ENCODE measurements around the gene COG5. TPM values are rescaled to one million over a fixed set of nuclear protein-coding genes. Genes with fewer than 3 reads are reported as not detected.

The COG5 gene
- total RNA-seq, 2 experiments from 2014 or later = 38.9 to 40.7 TPM

DNA sequence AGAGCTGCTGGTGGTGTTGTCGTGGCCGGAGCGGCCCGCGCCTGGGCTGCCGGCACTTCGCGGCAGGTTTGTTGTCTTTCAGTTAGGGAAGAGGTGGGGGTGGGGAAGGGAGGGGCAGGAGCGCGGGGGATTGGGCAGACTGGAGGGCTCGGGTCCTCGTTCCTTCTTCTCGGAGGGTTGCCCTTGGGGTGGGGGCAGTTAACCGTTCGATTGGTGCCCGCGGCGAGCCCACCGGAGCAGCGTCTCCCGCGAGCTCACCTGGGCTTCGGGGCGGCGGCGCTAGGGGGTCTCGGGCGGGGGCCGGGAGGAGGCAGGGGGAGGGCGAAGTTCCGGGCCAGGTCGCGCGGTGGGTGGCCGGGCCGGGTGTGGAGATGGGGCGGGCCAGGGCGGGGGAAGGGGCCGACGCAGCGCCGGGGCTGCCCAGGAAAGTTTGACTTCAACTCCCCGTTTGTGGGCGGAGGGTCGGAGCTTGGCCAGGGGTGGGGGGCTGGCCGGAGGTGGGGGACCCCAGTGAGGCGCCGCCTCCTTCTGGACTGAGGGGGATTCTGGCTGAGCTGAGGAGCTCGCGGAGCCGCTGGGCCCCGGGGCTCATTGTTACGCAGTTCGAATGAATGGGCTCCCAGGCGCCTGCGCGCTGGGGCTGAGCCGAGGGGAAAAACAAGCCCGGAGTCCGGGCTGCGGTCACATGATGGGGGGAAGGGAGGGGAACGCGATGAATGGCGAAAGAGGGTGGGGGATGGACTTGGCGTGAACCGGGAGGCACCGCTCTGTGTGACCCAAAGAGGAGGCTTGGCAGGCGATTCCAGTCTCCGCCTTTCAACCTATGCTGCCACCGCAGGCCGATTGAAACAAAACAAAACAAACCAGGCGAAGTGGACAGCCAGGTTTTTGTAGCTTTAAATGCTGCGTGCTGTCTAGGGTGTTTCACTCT lies 394.3 kb downstream of the COG5 start:
- H3K4me1 Mint-ChIP-seq (ENCODE audit: low read depth) = peaks cover 41% of the 10 kb centered on the region
- peak; percentile 96 for DNase-seq
- H3K9me3 Mint-ChIP-seq = no peaks in the 10 kb centered on the region
- intact Hi-C loops (cut with micrococcal nuclease) = loop anchor here (2.0 to 5.0 kb wide), 5 partner anchors 509 to 747 kb away; partner anchors contain the start of genes CCDC71L and DLD
- H3K4me3 Mint-ChIP-seq = peak overlapping the region; percentile 96
- H3K36me3 Mint-ChIP-seq = no peaks in the 10 kb centered on the region
- peaks cover 2% of the 10 kb centered on the region for H3K27me3 Mint-ChIP-seq
- H3K27ac Mint-ChIP-seq = peak overlapping the region; percentile 97
- CTCF ChIA-PET = interaction anchor here (1.0 to 4.5 kb wide), 5 partner anchors 20 to 706 kb away, joined by 3 to 36 read pairs (median 7); partner anchors contain the start of genes CBLL1 and CCDC71L
- POLR2A ChIA-PET = interaction anchor here (0.7 to 3.0 kb wide), 13 partner anchors 10 to 884 kb away, joined by 3 to 24 read pairs (median 4); partner anchors contain the start of genes CBLL1, COG5, DUS4L and NAMPT

DNA sequence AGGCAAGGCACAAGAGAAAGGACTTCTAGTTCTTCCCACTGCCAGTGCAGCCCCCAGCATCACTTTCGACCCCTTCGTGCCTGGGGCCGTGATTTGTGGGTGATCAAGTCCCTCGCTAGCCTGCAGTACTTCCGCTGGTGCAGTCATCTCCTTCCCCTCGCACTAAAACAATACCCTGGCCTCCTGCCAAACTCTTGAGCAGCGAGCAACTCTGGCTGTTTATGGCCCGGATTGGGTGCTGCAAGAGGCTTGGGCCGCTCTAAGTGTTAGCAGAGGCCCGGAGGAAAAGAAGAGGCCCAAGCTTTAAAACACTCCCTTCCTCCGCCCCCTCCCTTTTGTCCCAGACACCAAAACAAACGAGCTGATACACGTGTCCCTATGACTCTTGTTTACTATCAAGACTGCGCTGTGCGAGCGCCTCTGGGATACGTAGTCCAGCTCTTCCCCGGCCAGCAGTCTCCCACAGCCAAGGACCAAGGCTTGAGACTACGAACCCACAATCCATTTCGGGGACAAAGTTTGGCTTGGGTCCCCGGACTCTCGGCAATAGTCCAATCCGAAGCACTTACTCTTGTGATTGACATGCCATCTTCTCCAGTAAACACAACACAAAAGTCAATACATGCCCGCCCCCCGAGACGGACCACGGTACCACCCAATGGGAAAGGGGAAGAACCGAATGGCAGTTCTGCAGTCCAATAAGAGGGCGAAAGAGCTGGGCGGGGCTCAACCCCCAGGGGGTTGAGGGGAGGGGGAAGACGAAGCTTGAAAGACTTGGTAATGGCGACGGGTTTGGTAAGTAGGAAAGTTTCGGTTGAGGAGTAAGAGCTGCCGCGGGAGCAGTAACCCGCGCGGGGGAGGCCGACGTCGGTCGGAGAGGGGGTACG lies 395.2 kb downstream of the COG5 start, which contains the start of gene HBP1:
TSS of gene HBP1 (plus strand) at position 771 of the 887 bp plus-strand sequence. CDS start 10,891 bp downstream, outside the sequence.
- no peaks in the 10 kb centered on the region for H3K9me3 Mint-ChIP-seq
- H3K36me3 Mint-ChIP-seq = no peaks in the 10 kb centered on the region
- intact Hi-C loops (cut with micrococcal nuclease) = loop anchor here (1.0 to 5.0 kb wide), 15 partner anchors 12 to 1401 kb away; partner anchors contain the start of genes CCDC71L, COG5, DLD and DNAJB9
- ChIA-PET CTCF (interaction anchor here (0.6 to 4.5 kb wide), 7 partner anchors 12 to 575 kb away, joined by 3 to 36 read pairs (median 6); partner anchors contain the start of genes CBLL1 and CCDC71L), POLR2A (interaction anchor here (0.7 to 3.0 kb wide), 15 partner anchors 11 to 1363 kb away, joined by 3 to 24 read pairs (median 4); partner anchors contain the start of genes CBLL1, COG5, DUS4L and NAMPT)
- peaks cover 2% of the 10 kb centered on the region for H3K27me3 Mint-ChIP-seq
- H3K27ac Mint-ChIP-seq = peak within 1 kb of the TSS; percentile 97
- peak within 1 kb of the TSS; percentile 96 for H3K4me3 Mint-ChIP-seq
- peak; percentile 99 for DNase-seq
- H3K4me1 Mint-ChIP-seq (ENCODE audit: low read depth) = peaks cover 32% of the 10 kb centered on the region

DNA sequence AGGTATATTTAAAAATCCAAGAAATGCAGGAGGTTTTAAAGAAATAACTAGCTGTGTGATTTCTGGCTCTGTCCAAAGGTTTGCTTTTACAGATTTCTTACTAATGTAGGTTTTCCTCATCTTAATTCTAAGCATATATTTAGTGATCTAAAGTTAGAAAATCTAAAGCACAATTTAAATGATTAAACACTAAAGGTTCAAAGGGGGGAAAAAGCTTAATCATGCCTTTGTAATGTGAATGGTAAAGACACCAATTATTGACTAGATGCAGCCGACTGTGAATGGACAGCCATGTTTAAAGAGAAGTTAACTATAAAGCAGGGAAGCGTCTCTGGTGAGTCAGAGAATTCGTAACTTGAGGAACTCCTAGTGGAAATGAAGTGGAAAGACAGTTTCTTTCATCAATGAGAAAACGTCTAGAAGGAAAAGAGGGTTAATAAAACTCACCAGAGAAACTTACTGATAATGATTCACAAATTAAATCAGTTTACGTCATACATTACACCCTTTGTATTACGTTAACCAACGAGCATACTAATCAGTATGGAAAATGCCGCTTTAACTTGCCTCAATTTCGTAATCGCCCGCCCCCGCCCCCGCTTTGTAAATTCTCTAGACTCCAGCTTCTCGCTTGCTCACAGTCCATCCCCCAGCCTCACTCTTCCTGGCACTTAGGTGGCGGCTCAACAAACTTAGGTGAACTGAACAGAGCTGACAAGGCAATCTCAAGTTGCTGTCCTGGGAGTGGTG lies 396.1 kb downstream of the COG5 start:
- H3K4me1 Mint-ChIP-seq (ENCODE audit: low read depth) = peaks cover 24% of the 10 kb centered on the region
- peaks cover 2% of the 10 kb centered on the region for H3K27me3 Mint-ChIP-seq
- DNase-seq = peak; percentile 83
- no peaks in the 10 kb centered on the region for H3K9me3 Mint-ChIP-seq
- H3K27ac Mint-ChIP-seq = peak overlapping the region; percentile 97
- intact Hi-C loops (cut with micrococcal nuclease) = loop anchor here (1.0 to 5.0 kb wide), 16 partner anchors 13 to 1402 kb away; partner anchors contain the start of genes CCDC71L, COG5, DLD and DNAJB9
- H3K36me3 Mint-ChIP-seq = no peaks in the 10 kb centered on the region
- ChIA-PET POLR2A (interaction anchor here (0.7 to 3.0 kb wide), 9 partner anchors 12 to 1362 kb away, joined by 3 to 24 read pairs (median 5); partner anchors contain the start of genes CBLL1, NAMPT and PIK3CG), CTCF (interaction anchor here (0.8 to 4.5 kb wide), 9 partner anchors 10 to 576 kb away, joined by 3 to 36 read pairs (median 5); partner anchors contain the start of genes CBLL1 and CCDC71L)
- peak overlapping the region; percentile 96 for H3K4me3 Mint-ChIP-seq

DNA sequence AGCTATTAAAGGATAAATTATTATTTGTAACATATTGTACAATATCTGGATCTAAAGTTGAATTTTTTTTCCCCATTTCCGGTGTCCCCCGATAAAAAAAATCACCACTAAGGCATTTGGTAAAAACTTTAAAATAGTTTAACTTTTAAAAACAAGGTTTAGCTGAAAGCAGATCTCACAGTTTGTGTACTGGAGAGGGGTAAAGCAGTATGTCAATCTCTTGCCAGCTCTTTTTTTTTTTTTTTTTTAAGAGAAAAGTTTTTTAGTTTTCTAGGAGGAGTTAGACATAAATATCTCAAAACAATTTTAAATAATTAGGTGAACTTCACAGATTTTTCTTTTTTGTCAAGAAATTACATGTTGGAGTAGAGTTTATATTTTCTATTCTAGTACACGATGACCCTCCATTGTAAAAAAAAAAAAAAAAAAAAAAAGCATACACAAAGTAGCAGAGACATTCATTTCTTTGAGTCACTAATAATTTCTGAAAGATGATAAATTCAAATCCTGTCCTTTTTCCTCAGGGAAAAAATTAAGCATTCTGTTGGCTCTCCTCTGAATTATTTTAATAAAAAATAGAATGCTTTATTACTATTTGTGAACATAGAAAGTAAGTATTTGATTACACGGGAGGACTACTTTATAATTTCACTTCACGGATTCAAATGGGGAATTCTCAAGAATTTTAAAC lies 396.8 kb downstream of the COG5 start:
- Mint-ChIP-seq H3K4me3 (peak overlapping the region; percentile 96), H3K27me3 (peaks cover 2% of the 10 kb centered on the region), H3K4me1 (ENCODE audit: low read depth) (peaks cover 20% of the 10 kb centered on the region), H3K36me3 (no peaks in the 10 kb centered on the region), H3K27ac (peak overlapping the region; percentile 97), H3K9me3 (no peaks in the 10 kb centered on the region)
- CTCF ChIA-PET = interaction anchor here (0.9 to 4.5 kb wide), 6 partner anchors 10 to 376 kb away, joined by 3 to 36 read pairs (median 4); no protein-coding TSS in a partner anchor
- intact Hi-C loops (cut with micrococcal nuclease) = loop anchor here (1.0 to 5.0 kb wide), 3 partner anchors 17 to 745 kb away; no protein-coding TSS in a partner anchor
- no peak for DNase-seq
- POLR2A ChIA-PET = interaction anchor here (2.9 kb wide), 1 partner anchor 40 kb away, joined by 9 read pairs; no protein-coding TSS in a partner anchor

DNA sequence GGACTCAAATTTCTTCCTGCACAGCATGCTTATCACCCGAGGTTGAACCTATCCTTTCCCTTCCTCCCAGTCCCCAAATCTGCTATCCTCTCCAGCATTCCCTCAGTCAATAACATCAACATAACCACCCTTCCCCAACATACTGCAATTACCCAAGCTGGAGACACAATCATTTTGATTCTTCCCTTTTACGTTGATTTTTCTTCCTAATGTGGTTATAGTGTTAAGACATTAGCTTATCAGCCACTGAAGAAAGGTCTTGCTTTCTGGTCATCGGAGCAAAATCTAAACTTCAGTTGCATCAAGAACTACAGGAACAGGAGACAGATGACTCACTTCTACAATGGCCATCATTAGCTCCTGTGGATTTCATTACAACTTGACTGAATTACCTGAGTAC lies 398.4 kb downstream of the COG5 start:
- intact Hi-C loops (cut with micrococcal nuclease) = loop anchor here (5.0 kb wide), 2 partner anchors 652 to 743 kb away; no protein-coding TSS in a partner anchor
- Mint-ChIP-seq H3K4me1 (ENCODE audit: low read depth) (peaks cover 13% of the 10 kb centered on the region), H3K9me3 (no peaks in the 10 kb centered on the region), H3K27ac (no peak overlapping the region), H3K36me3 (no peaks in the 10 kb centered on the region), H3K27me3 (peaks cover 2% of the 10 kb centered on the region), H3K4me3 (no peak overlapping the region)
- CTCF ChIA-PET = interaction anchor here (1.2 to 4.5 kb wide), 4 partner anchors 13 to 17 kb away, joined by 3 to 36 read pairs (median 6); no protein-coding TSS in a partner anchor
- DNase-seq = no peak
- POLR2A ChIA-PET = no interaction called here

DNA sequence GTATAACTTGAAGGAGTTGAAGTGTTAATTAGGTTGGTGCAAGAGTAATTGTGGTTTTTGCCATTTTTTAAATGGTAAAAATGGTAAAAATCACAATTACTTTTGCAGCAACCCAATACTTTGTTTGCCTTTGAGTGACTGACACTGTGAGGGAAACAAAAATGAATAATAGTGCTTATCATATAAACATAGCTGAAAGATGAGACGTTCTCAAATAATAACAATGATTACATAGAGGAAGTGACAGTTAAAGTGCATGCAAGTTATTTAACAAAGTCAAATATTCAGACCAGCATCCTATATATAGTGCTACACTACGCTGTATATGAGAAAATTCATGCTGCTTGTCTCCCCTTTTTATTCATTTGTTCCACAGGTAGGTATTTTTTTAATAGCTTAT lies 399.6 kb downstream of the COG5 start:
- Mint-ChIP-seq H3K27ac (no peak overlapping the region), H3K27me3 (peaks cover 2% of the 10 kb centered on the region), H3K9me3 (no peaks in the 10 kb centered on the region), H3K4me3 (no peak overlapping the region), H3K4me1 (ENCODE audit: low read depth) (peaks cover 13% of the 10 kb centered on the region), H3K36me3 (no peaks in the 10 kb centered on the region)
- intact Hi-C loops (cut with micrococcal nuclease) = no loop called here
- CTCF ChIA-PET = interaction anchor here (1.2 to 1.7 kb wide), 3 partner anchors 14 to 371 kb away, joined by 3 to 7 read pairs (median 3); no protein-coding TSS in a partner anchor
- POLR2A ChIA-PET = no interaction called here
- DNase-seq = no peak

DNA sequence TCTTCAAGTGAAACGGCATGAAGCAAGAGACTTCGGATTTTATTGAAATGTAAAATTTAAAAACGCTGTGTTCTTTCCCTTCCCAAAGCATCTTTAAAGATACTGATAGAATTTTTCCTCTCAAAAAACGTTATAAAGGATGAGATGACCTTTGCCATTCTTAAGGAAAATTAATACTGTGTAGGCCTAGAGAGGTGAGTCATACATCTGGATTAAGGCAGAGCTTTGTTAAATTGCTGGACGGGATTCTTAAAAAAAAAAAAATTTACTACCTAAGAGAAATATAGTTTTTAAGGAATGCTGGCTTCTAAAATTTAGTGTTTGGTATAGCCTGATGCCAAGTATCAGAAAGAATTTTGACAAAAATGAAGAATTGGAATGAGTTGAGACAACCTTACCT lies 401.2 kb downstream of the COG5 start:
- POLR2A ChIA-PET = no interaction called here
- peaks cover 10% of the 10 kb centered on the region for H3K4me1 Mint-ChIP-seq (ENCODE audit: low read depth)
- H3K4me3 Mint-ChIP-seq = no peak overlapping the region
- intact Hi-C loops (cut with micrococcal nuclease) = no loop called here
- H3K36me3 Mint-ChIP-seq = no peaks in the 10 kb centered on the region
- peaks cover 2% of the 10 kb centered on the region for H3K27me3 Mint-ChIP-seq
- DNase-seq = no peak
- H3K27ac Mint-ChIP-seq = no peak overlapping the region
- CTCF ChIA-PET = interaction anchor here (1.6 kb wide), 1 partner anchor 15 kb away, joined by 5 read pairs; no protein-coding TSS in a partner anchor
- no peaks in the 10 kb centered on the region for H3K9me3 Mint-ChIP-seq

DNA sequence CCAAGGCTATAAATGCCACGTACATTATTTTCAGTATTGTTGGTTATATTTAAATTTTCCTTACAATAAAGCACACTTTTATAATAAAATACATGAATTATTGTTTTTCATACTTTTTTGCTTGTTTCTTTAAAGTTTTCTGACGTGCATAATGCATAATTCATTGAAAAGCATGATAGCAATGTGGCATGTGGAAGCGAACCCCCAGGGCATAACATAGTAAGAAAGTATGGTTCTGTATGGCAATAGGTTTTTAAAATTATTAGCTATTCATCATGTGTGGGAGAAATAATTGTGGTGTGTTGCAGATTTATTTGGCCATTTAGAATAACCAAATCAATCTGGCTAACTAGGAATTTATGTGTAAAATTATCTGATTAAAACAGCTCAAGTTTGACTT lies 402.3 kb downstream of the COG5 start:
- intact Hi-C loops (cut with micrococcal nuclease) = no loop called here
- Mint-ChIP-seq H3K4me3 (no peak overlapping the region), H3K27ac (no peak overlapping the region), H3K27me3 (peaks cover 2% of the 10 kb centered on the region), H3K9me3 (no peaks in the 10 kb centered on the region), H3K4me1 (ENCODE audit: low read depth) (peaks cover 4% of the 10 kb centered on the region), H3K36me3 (no peaks in the 10 kb centered on the region)
- CTCF ChIA-PET = interaction anchor here (0.6 to 1.6 kb wide), 4 partner anchors 11 to 369 kb away, joined by 3 to 5 read pairs (median 4); no protein-coding TSS in a partner anchor
- POLR2A ChIA-PET = no interaction called here
- no peak for DNase-seq

DNA sequence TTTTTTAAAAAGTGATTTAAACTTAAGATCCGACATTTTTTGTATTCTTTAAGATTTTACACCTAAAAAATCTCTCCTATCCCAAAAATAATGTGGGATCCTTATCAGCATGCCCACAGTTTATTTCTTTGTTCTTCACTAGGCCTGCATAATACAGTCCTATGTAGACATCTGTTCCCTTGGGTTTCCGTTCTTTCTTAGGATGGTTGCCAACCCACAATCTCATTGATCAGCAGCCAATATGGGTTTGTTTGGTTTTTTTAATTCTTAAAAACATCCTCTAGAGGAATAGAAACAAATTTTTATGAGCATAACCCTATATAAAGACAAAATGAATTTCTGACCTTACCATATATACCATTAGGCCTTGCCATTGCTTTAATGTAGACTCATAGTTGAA lies 403.3 kb downstream of the COG5 start:
- no peaks in the 10 kb centered on the region for H3K9me3 Mint-ChIP-seq
- H3K27me3 Mint-ChIP-seq = peaks cover 2% of the 10 kb centered on the region
- CTCF ChIA-PET = no interaction called here
- no peaks in the 10 kb centered on the region for H3K36me3 Mint-ChIP-seq
- H3K4me3 Mint-ChIP-seq = no peak overlapping the region
- no peak for DNase-seq
- POLR2A ChIA-PET = no interaction called here
- intact Hi-C loops (cut with micrococcal nuclease) = no loop called here
- no peak overlapping the region for H3K27ac Mint-ChIP-seq
- H3K4me1 Mint-ChIP-seq (ENCODE audit: low read depth) = no peaks in the 10 kb centered on the region

DNA sequence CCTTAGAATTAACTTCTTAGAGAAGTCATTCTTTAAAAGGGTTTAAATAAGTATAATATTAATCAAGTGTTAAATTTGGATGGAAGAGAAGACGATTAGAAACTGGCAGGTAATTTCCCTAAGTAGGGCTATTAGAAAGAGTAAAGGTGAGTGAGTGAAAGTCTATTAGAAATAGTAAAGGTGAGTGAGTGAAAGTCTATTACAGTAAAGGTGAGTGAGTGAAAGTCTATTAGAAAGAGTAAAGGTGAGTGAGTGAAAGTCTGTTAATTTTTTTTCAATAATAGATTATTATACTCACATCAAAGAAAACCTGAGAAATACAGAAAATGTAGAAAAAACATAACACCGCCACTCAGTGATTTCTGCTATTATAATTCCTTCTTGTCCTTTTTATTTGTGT lies 405.7 kb downstream of the COG5 start:
- no peak for DNase-seq
- H3K36me3 Mint-ChIP-seq = no peaks in the 10 kb centered on the region
- POLR2A ChIA-PET = no interaction called here
- intact Hi-C loops (cut with micrococcal nuclease) = no loop called here
- H3K27me3 Mint-ChIP-seq = no peaks in the 10 kb centered on the region
- no peak overlapping the region for H3K27ac Mint-ChIP-seq
- no peaks in the 10 kb centered on the region for H3K9me3 Mint-ChIP-seq
- H3K4me3 Mint-ChIP-seq = no peak overlapping the region
- no peaks in the 10 kb centered on the region for H3K4me1 Mint-ChIP-seq (ENCODE audit: low read depth)
- CTCF ChIA-PET = interaction anchor here (1.7 kb wide), 1 partner anchor 9 kb away, joined by 4 read pairs; no protein-coding TSS in a partner anchor
